Suprapubic skin (tissue), 4 donors: ENCODE measurements around the gene WDR86. TPM values are rescaled to one million over a fixed set of nuclear protein-coding genes. Genes with fewer than 3 reads are reported as not detected.

ENCODE experiments used
- DNase-seq, 2 donors: peaks; one replicate each; pipeline ENCODE4 v3.0.0-alpha.2; 2019; ENCODE audit warnings: low spot score in 2 of 2
- H3K27ac ChIP-seq: fragments of 200-600 bp; sonication (generic); one replicate; pipeline ENCODE4 v1.5.1; 2019
- H3K27me3 ChIP-seq: fragments of 200-600 bp; sonication (generic); one replicate; pipeline ENCODE4 v1.5.1; 2019
- H3K36me3 ChIP-seq: fragments of 200-600 bp; sonication (generic); one replicate; pipeline ENCODE4 v1.5.1; 2019
- H3K4me1 ChIP-seq: fragments of 200-600 bp; sonication (generic); one replicate; pipeline ENCODE4 v1.5.1; 2019
- H3K4me3 ChIP-seq: fragments of 200-600 bp; sonication (generic); one replicate; pipeline ENCODE4 v1.5.1; 2019; ENCODE audit warnings: mild to moderate bottlenecking
- H3K9me3 ChIP-seq: fragments of 200-600 bp; sonication (generic); one replicate; pipeline ENCODE4 v1.5.1; 2019
- EP300 ChIP-seq: sonication (generic); formaldehyde crosslinking; IDR thresholded peaks from one replicate; pipeline ENCODE4 v1.6.1; 2017; ENCODE audit warnings: antibody characterized with exemption
- POLR2A ChIP-seq, 2 donors: fragments of 450-650 bp; IDR thresholded peaks; one replicate each; pipeline ENCODE4 v1.6.1; 2017; ENCODE audit warnings: antibody characterized with exemption in 2 of 2, mild to moderate bottlenecking in 2 of 2, moderate library complexity in 2 of 2
- POLR2AphosphoS5 ChIP-seq, 3 donors: sonication (generic); formaldehyde crosslinking; IDR thresholded peaks; one replicate each; pipeline ENCODE4 v1.6.1; 2017; ENCODE audit warnings: antibody characterized with exemption in 3 of 3
- WGBS: methylation state at CpG from one replicate; pipeline ENCODE4 v1.1.5; 2018; 5-methylcytosine and 5-hydroxymethylcytosine counted together
- total RNA-seq, 4 donors: library from RNA; depleted of rRNA; stranded (reverse); fragments of >200 nt; gene quantifications; one replicate each; pipeline ENCODE4 v1.1.0, GENCODE V29; 2016
- TF ChIP-seq, protein P1 (sequence below), 2 donors: fragments of 200-600 bp in 1 of 2; fragments of 450-650 bp in 1 of 2; sonication (generic) in 1 of 2; IDR thresholded peaks; one replicate each; pipeline ENCODE4 v1.5.1; 2016 to 2019; ENCODE audit warnings: antibody characterized with exemption in 2 of 2, mild to moderate bottlenecking in 1 of 2, moderate library complexity in 1 of 2

The WDR86 gene
- total RNA-seq, 4 donors from 2014 or later, result 0.81 to 2.8 (median 1.4) TPM; not detected in 1

GRCh38 chr7:151415375-151416105, 5.7 kb upstream of the WDR86 start:
- no peak for TF ChIP-seq EP300
- TF ChIP-seq, protein P1, sequence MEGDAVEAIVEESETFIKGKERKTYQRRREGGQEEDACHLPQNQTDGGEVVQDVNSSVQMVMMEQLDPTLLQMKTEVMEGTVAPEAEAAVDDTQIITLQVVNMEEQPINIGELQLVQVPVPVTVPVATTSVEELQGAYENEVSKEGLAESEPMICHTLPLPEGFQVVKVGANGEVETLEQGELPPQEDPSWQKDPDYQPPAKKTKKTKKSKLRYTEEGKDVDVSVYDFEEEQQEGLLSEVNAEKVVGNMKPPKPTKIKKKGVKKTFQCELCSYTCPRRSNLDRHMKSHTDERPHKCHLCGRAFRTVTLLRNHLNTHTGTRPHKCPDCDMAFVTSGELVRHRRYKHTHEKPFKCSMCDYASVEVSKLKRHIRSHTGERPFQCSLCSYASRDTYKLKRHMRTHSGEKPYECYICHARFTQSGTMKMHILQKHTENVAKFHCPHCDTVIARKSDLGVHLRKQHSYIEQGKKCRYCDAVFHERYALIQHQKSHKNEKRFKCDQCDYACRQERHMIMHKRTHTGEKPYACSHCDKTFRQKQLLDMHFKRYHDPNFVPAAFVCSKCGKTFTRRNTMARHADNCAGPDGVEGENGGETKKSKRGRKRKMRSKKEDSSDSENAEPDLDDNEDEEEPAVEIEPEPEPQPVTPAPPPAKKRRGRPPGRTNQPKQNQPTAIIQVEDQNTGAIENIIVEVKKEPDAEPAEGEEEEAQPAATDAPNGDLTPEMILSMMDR (IDR thresholded peaks at IDR 0.05), result no peak
- no peak for TF ChIP-seq POLR2AphosphoS5 (IDR thresholded peaks at IDR 0.05)
- no peak for TF ChIP-seq POLR2A (IDR thresholded peaks at IDR 0.05)
- no peak overlapping the region for H3K4me3 ChIP-seq
- H3K4me1 ChIP-seq, result peaks cover 6% of the 10 kb centered on the region
- peaks cover 32% of the 10 kb centered on the region for H3K27me3 ChIP-seq
- H3K36me3 ChIP-seq, result no peaks in the 10 kb centered on the region
- H3K9me3 ChIP-seq, result no peaks in the 10 kb centered on the region
- no peak overlapping the region for H3K27ac ChIP-seq
- WGBS, result 58% methylated on average over 3 of the region's 3 CpGs
- DNase-seq, result peak in 1 of 2 donors; percentile 28

DNA sequence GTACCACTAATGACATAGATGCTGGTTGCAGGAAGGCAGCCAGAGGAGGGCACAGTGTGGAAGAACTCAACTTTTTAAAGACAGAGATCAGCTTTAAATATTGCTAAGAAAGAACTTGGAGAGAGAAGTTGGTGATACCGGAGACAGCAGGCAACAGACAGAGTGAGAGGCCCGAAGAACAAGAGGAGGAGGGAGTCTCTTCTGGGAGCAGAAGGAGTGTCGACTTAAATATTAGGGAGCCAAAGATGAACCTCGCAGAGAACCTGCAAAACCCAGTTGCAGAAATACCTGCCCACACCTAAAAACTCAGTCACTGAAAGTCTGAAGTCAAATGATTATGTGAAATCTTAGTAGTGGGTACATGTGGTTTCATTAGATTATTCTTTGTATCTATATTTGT, 3.4 kb upstream of the WDR86 start:
- Histone ChIP-seq H3K36me3 (no peaks in the 10 kb centered on the region), H3K9me3 (no peaks in the 10 kb centered on the region), H3K4me1 (peaks cover 27% of the 10 kb centered on the region), H3K27ac (no peak overlapping the region), H3K27me3 (peaks cover 55% of the 10 kb centered on the region), H3K4me3 (no peak overlapping the region)
- TF ChIP-seq POLR2AphosphoS5 (IDR thresholded peaks at IDR 0.05), result no peak
- TF ChIP-seq, protein P1 (IDR thresholded peaks at IDR 0.05), result no peak
- 86% methylated on average over 4 of the region's 4 CpGs for WGBS
- no peak for DNase-seq

DNA sequence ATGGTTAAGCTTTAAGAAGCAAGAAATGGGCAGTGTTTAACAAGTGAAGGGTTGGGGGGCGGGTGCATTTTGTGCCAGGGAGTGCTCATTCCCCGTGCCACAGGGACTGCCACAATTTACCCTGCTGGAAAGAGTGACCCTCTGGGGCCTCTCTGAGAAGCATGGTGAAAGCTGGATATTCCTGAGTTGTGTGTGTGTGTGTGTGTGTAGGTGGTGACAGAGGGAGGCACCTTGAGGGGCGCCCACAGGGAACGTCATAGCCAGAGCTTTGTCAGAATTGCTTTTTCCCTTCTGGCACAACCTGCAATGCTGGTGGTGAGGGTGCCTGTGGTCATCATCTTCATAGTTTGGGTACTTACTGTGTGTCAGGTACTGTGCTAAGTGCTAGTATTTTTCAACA, 2.5 kb upstream of the WDR86 start:
- Histone ChIP-seq H3K4me3 (no peak overlapping the region), H3K4me1 (peaks cover 27% of the 10 kb centered on the region), H3K27me3 (peaks cover 57% of the 10 kb centered on the region), H3K9me3 (no peaks in the 10 kb centered on the region), H3K27ac (no peak overlapping the region), H3K36me3 (no peaks in the 10 kb centered on the region)
- TF ChIP-seq POLR2AphosphoS5 (IDR thresholded peaks at IDR 0.05) (no peak), EP300 (no peak), POLR2A (IDR thresholded peaks at IDR 0.05) (no peak)
- TF ChIP-seq, protein P1 (IDR thresholded peaks at IDR 0.05), result no peak
- WGBS, result 82% methylated on average over 3 of the region's 4 CpGs
- DNase-seq, result no peak

GRCh38 chr7:151411551-151411950, 1.7 kb upstream of the WDR86 start:
- Histone ChIP-seq H3K9me3 (no peaks in the 10 kb centered on the region), H3K27ac (no peak overlapping the region), H3K27me3 (peaks cover 55% of the 10 kb centered on the region), H3K36me3 (no peaks in the 10 kb centered on the region), H3K4me1 (peaks cover 25% of the 10 kb centered on the region), H3K4me3 (no peak overlapping the region)
- 88% methylated on average over 6 of the region's 6 CpGs for WGBS
- TF ChIP-seq POLR2AphosphoS5 (IDR thresholded peaks at IDR 0.05), result no peak
- TF ChIP-seq POLR2A (IDR thresholded peaks at IDR 0.05), result no peak
- TF ChIP-seq, protein P1 (IDR thresholded peaks at IDR 0.05), result no peak
- no peak for TF ChIP-seq EP300
- DNase-seq, result peak in 1 of 2 donors; percentile 44

DNA sequence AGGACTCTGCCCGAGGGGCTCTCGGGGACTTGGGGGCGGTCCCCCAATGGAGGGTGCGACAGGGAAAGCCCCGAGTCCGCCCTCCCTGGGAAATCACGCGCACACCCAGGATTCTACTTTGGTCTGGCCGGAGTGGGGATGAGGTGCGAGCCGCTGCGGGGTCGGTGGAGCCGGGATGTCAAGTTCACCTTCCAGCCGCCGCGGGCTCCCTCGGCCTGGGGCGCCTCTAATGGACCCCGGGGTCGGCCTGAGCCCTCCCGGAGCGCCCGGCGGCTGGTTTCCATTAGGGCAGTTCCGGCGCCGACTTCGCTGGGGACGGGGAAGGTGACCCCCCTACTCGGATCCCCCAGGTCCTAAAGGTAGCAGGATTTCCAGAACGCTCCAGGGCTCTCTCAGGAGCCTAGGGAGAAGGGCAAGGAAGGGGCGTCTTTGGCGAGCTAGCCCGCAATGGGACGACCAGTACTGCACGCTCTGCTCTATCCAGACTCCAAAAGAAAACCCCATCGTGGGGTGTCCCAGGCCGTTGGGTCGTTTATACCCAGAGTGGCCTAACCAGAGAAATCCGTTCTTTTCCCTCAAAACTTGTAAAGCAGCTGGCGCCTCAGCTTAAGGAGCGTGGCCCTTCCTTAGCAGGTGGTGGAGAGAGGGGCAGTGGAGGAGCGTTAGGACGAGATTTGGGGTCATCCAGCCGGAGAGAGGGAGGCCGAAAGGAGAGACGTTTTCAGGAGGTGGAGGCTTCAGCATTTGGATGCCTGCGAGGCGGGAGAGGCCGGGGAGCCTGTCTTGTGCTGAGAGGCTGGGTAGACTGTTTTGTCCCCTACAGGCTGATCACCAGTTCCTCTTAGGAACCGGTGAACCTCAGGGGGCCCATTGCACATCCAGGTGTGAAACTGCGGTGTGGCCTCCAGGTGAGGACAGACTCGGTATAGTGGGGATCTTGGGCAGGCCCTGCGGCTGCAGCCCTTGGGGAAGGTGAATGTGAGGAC, 860 bp upstream of the WDR86 start:
- 65% methylated on average over 18 of the region's 55 CpGs for WGBS
- peak in 1 of 2 donors; percentile 63 for DNase-seq
- Histone ChIP-seq H3K27ac (no peak overlapping the region), H3K36me3 (no peaks in the 10 kb centered on the region), H3K4me3 (peak overlapping the region; percentile 54), H3K4me1 (peaks cover 22% of the 10 kb centered on the region), H3K9me3 (no peaks in the 10 kb centered on the region), H3K27me3 (peaks cover 56% of the 10 kb centered on the region)
- TF ChIP-seq EP300, result no peak
- TF ChIP-seq, protein P1 (IDR thresholded peaks at IDR 0.05), result no peak
- no peak for TF ChIP-seq POLR2AphosphoS5 (IDR thresholded peaks at IDR 0.05)
- no peak for TF ChIP-seq POLR2A (IDR thresholded peaks at IDR 0.05)
